Neural cell (in vitro differentiated cells): ENCODE measurements around the gene PDE1A.

Experiments used
- EZH2 ChIP-seq: fragments of 200-600, 300-800 bp; shearing (Covaris generic), sonication (generic); IDR thresholded peaks from 2 replicates; pipeline ENCODE4 v1.6.1; 2014; ENCODE audit warnings: antibody characterized with exemption, low read length, borderline replicate concordance, mild to moderate bottlenecking; ENCODE audit not compliant: insufficient read depth, poor library complexity, severe bottlenecking
- MXI1 ChIP-seq: fragments of 450-650 bp; conservative IDR thresholded peaks from 2 replicates; pipeline ENCODE4 v1.6.1; 2014; ENCODE audit warnings: antibody characterized with exemption, mild to moderate bottlenecking; ENCODE audit not compliant: poor library complexity, severe bottlenecking
- RAD21 ChIP-seq: fragments of 450-650 bp; conservative IDR thresholded peaks from 2 replicates; pipeline ENCODE4 v1.6.1; 2014; ENCODE audit warnings: antibody characterized with exemption, mild to moderate bottlenecking, moderate library complexity
- SMC3 ChIP-seq: fragments of 450-650 bp; conservative IDR thresholded peaks from 2 replicates; pipeline ENCODE4 v1.6.1; 2014; ENCODE audit warnings: antibody characterized with exemption, mild to moderate bottlenecking, moderate library complexity; ENCODE audit not compliant: poor library complexity
- TAF1 ChIP-seq: IDR thresholded peaks from 2 replicates; pipeline ENCODE4 v1.6.1; 2012; ENCODE audit warnings: low read depth
- TF ChIP-seq, protein P1 (sequence below): fragments of 450-650 bp; IDR thresholded peaks from 2 replicates; pipeline ENCODE4 v1.5.1; 2014; ENCODE audit warnings: antibody characterized with exemption, mild to moderate bottlenecking, moderate library complexity; ENCODE audit not compliant: poor library complexity, severe bottlenecking
- TF ChIP-seq, protein P2 (sequence below): IDR thresholded peaks from 2 replicates; pipeline ENCODE4 v1.6.1; 2012; ENCODE audit warnings: borderline replicate concordance

DNA sequence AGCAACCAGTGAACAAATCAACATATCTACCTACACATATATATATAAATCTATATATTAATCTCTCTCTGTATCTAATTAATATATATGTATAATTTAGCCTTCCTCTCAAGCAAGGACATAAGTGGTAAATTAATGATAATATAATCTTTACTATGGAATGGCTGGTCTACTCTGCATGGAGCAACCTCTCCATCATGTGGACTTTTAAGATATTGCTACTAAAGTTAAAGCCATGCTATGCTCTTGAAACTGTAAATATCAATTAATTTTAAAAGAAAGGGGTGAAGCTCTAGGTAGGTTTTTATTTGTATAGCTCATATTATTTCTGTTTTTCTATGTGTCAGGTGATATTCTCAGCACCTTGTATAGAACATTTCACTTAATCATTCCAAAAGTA lies 294.2 kb downstream of the PDE1A start:
- TF ChIP-seq, protein P1, sequence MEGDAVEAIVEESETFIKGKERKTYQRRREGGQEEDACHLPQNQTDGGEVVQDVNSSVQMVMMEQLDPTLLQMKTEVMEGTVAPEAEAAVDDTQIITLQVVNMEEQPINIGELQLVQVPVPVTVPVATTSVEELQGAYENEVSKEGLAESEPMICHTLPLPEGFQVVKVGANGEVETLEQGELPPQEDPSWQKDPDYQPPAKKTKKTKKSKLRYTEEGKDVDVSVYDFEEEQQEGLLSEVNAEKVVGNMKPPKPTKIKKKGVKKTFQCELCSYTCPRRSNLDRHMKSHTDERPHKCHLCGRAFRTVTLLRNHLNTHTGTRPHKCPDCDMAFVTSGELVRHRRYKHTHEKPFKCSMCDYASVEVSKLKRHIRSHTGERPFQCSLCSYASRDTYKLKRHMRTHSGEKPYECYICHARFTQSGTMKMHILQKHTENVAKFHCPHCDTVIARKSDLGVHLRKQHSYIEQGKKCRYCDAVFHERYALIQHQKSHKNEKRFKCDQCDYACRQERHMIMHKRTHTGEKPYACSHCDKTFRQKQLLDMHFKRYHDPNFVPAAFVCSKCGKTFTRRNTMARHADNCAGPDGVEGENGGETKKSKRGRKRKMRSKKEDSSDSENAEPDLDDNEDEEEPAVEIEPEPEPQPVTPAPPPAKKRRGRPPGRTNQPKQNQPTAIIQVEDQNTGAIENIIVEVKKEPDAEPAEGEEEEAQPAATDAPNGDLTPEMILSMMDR, result peak; percentile 41
- TF ChIP-seq RAD21, result peak; percentile 59
- no peak for TF ChIP-seq TAF1
- no peak for TF ChIP-seq MXI1
- peak; percentile 42 for TF ChIP-seq SMC3
- no peak for TF ChIP-seq EZH2
- TF ChIP-seq, protein P2, sequence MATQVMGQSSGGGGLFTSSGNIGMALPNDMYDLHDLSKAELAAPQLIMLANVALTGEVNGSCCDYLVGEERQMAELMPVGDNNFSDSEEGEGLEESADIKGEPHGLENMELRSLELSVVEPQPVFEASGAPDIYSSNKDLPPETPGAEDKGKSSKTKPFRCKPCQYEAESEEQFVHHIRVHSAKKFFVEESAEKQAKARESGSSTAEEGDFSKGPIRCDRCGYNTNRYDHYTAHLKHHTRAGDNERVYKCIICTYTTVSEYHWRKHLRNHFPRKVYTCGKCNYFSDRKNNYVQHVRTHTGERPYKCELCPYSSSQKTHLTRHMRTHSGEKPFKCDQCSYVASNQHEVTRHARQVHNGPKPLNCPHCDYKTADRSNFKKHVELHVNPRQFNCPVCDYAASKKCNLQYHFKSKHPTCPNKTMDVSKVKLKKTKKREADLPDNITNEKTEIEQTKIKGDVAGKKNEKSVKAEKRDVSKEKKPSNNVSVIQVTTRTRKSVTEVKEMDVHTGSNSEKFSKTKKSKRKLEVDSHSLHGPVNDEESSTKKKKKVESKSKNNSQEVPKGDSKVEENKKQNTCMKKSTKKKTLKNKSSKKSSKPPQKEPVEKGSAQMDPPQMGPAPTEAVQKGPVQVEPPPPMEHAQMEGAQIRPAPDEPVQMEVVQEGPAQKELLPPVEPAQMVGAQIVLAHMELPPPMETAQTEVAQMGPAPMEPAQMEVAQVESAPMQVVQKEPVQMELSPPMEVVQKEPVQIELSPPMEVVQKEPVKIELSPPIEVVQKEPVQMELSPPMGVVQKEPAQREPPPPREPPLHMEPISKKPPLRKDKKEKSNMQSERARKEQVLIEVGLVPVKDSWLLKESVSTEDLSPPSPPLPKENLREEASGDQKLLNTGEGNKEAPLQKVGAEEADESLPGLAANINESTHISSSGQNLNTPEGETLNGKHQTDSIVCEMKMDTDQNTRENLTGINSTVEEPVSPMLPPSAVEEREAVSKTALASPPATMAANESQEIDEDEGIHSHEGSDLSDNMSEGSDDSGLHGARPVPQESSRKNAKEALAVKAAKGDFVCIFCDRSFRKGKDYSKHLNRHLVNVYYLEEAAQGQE, result no peak
